Pulmonary artery endothelial cell (primary cell): ENCODE results near the gene ADAMTS15. TPM values are rescaled to one million over a fixed set of nuclear protein-coding genes. Genes with fewer than 3 reads are reported as not detected.

Experiments
- DNase-seq: peaks from one replicate; pipeline ENCODE4 v3.0.0-alpha.2; 2011; ENCODE audit warnings: low read depth, low spot score
- total RNA-seq: library from RNA; depleted of rRNA; stranded (reverse); fragments of >200 nt; gene quantifications from 2 replicates; pipeline ENCODE4 v1.2.3, GENCODE V29; 2014

Gene ADAMTS15
- total RNA-seq, 1 donor from 2014 or later, result 0.07 TPM

GRCh38 chr11:130462101-130462885 lies 13.8 kb downstream of the ADAMTS15 start:
- no peak for DNase-seq

GRCh38 chr11:130462931-130463330 lies 14.5 kb downstream of the ADAMTS15 start:
- DNase-seq, result no peak

GRCh38 chr11:130464291-130464812 lies 15.9 kb downstream of the ADAMTS15 start:
- no peak for DNase-seq

GRCh38 chr11:130465263-130465662 lies 16.8 kb downstream of the ADAMTS15 start:
- no peak for DNase-seq

- no peak for DNase-seq
Measured at GRCh38 chr11:130467116-130467900, 18.9 kb downstream of the ADAMTS15 start.

GRCh38 chr11:130469181-130469580 lies 20.7 kb downstream of the ADAMTS15 start:
- no peak for DNase-seq

GRCh38 chr11:130470832-130471706 lies 22.6 kb downstream of the ADAMTS15 start:
- no peak for DNase-seq

- no peak for DNase-seq
Measured at GRCh38 chr11:130471731-130472433, 23.4 kb downstream of the ADAMTS15 start.

- no peak for DNase-seq
Measured at GRCh38 chr11:130472434-130472961, 24.1 kb downstream of the ADAMTS15 start.

GRCh38 chr11:130473056-130473794 lies 24.8 kb downstream of the ADAMTS15 start:
- DNase-seq, result no peak

GRCh38 chr11:130473795-130474377 lies 25.4 kb downstream of the ADAMTS15 start:
- DNase-seq, result no peak

- DNase-seq, result no peak
Measured at GRCh38 chr11:130474637-130475400, 26.4 kb downstream of the ADAMTS15 start.

- DNase-seq, result no peak
Measured at GRCh38 chr11:130475426-130476053, 27.1 kb downstream of the ADAMTS15 start.

- DNase-seq, result no peak
Measured at GRCh38 chr11:130476200-130476921, 27.9 kb downstream of the ADAMTS15 start.

GRCh38 chr11:130476922-130477491 lies 28.6 kb downstream of the ADAMTS15 start:
- DNase-seq, result no peak

- DNase-seq, result no peak
Measured at GRCh38 chr11:130477586-130478203, 29.2 kb downstream of the ADAMTS15 start.
